ENCODE data around the gene TNFSF11. TPM values are rescaled to one million over a fixed set of nuclear protein-coding genes. Genes with fewer than 3 reads are reported as not detected.

TNFSF11 gene
- total RNA-seq, 2 donors from 2014 or later: not detected

DNA sequence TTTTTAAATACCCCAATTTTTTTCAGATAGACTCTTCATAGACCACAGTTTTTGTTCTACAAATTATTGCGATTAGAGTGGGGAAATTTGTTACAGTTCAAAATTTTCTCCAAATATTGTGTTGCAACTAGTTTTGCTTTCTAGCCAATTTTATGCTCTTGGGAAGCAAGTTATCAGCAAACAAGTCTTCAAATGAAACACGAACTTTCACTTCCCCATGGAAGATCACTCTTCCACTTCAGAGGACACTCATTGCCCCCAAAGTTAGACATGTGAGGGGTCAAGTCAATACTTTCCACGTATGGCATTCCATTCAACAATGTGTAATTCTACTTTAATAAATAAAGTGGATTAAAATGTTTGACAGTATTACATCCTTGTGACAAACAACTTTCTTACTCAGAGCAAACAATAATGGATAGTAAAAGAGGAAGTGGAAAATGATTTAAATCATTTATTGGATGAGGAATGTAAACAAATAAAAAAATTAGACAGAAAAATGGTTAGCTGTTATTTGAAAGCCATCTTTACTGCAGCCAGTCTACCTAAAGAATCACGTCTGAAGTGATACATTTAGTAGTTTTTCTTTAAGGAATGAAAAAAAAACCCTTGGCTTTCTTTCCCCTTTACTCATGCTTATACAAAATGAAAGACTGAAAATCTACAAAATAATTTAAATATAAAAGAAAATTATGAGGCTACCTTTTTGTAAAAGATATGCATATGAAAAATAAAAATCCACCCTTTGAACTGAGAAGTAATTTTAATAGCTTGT lies 41.2 kb upstream of the TNFSF11 start:
- DNase-seq (ENCODE audit: low spot score): no peak
- H3K36me3 ChIP-seq: no peaks in the 10 kb centered on the region
- TF ChIP-seq, protein P1, sequence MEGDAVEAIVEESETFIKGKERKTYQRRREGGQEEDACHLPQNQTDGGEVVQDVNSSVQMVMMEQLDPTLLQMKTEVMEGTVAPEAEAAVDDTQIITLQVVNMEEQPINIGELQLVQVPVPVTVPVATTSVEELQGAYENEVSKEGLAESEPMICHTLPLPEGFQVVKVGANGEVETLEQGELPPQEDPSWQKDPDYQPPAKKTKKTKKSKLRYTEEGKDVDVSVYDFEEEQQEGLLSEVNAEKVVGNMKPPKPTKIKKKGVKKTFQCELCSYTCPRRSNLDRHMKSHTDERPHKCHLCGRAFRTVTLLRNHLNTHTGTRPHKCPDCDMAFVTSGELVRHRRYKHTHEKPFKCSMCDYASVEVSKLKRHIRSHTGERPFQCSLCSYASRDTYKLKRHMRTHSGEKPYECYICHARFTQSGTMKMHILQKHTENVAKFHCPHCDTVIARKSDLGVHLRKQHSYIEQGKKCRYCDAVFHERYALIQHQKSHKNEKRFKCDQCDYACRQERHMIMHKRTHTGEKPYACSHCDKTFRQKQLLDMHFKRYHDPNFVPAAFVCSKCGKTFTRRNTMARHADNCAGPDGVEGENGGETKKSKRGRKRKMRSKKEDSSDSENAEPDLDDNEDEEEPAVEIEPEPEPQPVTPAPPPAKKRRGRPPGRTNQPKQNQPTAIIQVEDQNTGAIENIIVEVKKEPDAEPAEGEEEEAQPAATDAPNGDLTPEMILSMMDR (IDR thresholded peaks at IDR 0.05): no peak
- no peak overlapping the region for H3K4me3 ChIP-seq
- H3K4me1 ChIP-seq: no peaks in the 10 kb centered on the region
- no peak overlapping the region for H3K27ac ChIP-seq
- H3K27me3 ChIP-seq: no peaks in the 10 kb centered on the region
- H3K9me3 ChIP-seq: no peaks in the 10 kb centered on the region

DNA sequence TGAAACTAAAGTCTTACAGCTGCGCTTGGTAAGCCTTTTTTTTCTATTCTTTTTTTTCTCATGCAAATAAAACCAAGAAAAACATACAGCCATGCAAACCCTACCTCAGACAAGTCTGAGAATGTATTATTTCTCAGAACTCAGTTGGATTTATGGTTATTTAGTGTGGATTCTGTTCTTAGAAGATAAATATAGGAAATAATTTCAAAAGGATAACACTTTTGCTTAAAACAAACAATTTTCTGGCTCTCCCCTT lies 40.7 kb upstream of the TNFSF11 start:
- H3K4me1 ChIP-seq: no peaks in the 10 kb centered on the region
- no peaks in the 10 kb centered on the region for H3K9me3 ChIP-seq
- no peak overlapping the region for H3K4me3 ChIP-seq
- H3K27ac ChIP-seq: no peak overlapping the region
- TF ChIP-seq, protein P1 (IDR thresholded peaks at IDR 0.05): no peak
- no peak for DNase-seq (ENCODE audit: low spot score)
- H3K36me3 ChIP-seq: no peaks in the 10 kb centered on the region
- H3K27me3 ChIP-seq: no peaks in the 10 kb centered on the region

- no peak overlapping the region for H3K4me3 ChIP-seq
- no peaks in the 10 kb centered on the region for H3K36me3 ChIP-seq
- no peaks in the 10 kb centered on the region for H3K4me1 ChIP-seq
- no peaks in the 10 kb centered on the region for H3K27me3 ChIP-seq
- no peaks in the 10 kb centered on the region for H3K9me3 ChIP-seq
- TF ChIP-seq, protein P1 (IDR thresholded peaks at IDR 0.05): no peak
- no peak overlapping the region for H3K27ac ChIP-seq
- DNase-seq (ENCODE audit: low spot score): no peak
Observed at GRCh38 chr13:42534785-42535184, 39.2 kb upstream of the TNFSF11 start.

GRCh38 chr13:42538996-42539395 lies 35.0 kb upstream of the TNFSF11 start:
- DNase-seq (ENCODE audit: low spot score): no peak
- Histone ChIP-seq H3K4me1 (no peaks in the 10 kb centered on the region), H3K27me3 (no peaks in the 10 kb centered on the region), H3K27ac (no peak overlapping the region), H3K36me3 (no peaks in the 10 kb centered on the region), H3K9me3 (no peaks in the 10 kb centered on the region), H3K4me3 (no peak overlapping the region)
- TF ChIP-seq, protein P1 (IDR thresholded peaks at IDR 0.05): no peak

GRCh38 chr13:42539670-42540069 lies 34.3 kb upstream of the TNFSF11 start:
- H3K4me3 ChIP-seq: no peak overlapping the region
- no peaks in the 10 kb centered on the region for H3K27me3 ChIP-seq
- H3K4me1 ChIP-seq: no peaks in the 10 kb centered on the region
- H3K27ac ChIP-seq: no peak overlapping the region
- no peaks in the 10 kb centered on the region for H3K9me3 ChIP-seq
- no peak for DNase-seq (ENCODE audit: low spot score)
- H3K36me3 ChIP-seq: no peaks in the 10 kb centered on the region
- TF ChIP-seq, protein P1 (IDR thresholded peaks at IDR 0.05): no peak

GRCh38 chr13:42543215-42543797 lies 30.6 kb upstream of the TNFSF11 start:
- Histone ChIP-seq H3K27me3 (no peaks in the 10 kb centered on the region), H3K4me3 (no peak overlapping the region), H3K36me3 (no peaks in the 10 kb centered on the region), H3K27ac (no peak overlapping the region), H3K9me3 (no peaks in the 10 kb centered on the region), H3K4me1 (no peaks in the 10 kb centered on the region)
- TF ChIP-seq, protein P1 (IDR thresholded peaks at IDR 0.05): no peak
- no peak for DNase-seq (ENCODE audit: low spot score)
